WTC11 (cell line): ENCODE measurements around the gene CHTF8. TPM values are rescaled to one million over a fixed set of nuclear protein-coding genes. Genes with fewer than 3 reads are reported as not detected.
A peak's percentile ranks its signal among the peaks of the same experiment; 100 is the strongest.

Experiments
- ATAC-seq: fragments of 200-7000 bp; cut with Tn5 transposase; 2 replicates; pipeline ENCODE4 v1.10.0; 2021; ENCODE audit warnings: mild to moderate bottlenecking, moderate library complexity
- CTCF ChIA-PET: fragments of 300-600 bp; sonication (Branson Sonifier 250); formaldehyde crosslinking; loops from one replicate; lab custom pipeline; 2021; ENCODE audit warnings: antibody characterized with exemption; lab: Charles Lee
- POLR2A ChIA-PET: fragments of 350-600 bp; sonication (Branson Sonifier 250); formaldehyde crosslinking; loops from one replicate; lab custom pipeline; 2021; ENCODE audit warnings: antibody characterized with exemption; lab: Charles Lee
- DNase-seq: peaks from one replicate; pipeline ENCODE4 v3.0.0; 2021; ENCODE audit warnings: low spot score
- H3K27ac Mint-ChIP-seq: 2 replicates; pipeline ENCODE4 v1.8.0; 2021; ENCODE audit warnings: mixed read lengths
- H3K27me3 Mint-ChIP-seq: 2 replicates; pipeline ENCODE4 v1.8.0; 2021; ENCODE audit warnings: low read depth, mild to moderate bottlenecking, moderate library complexity, mixed read lengths
- H3K36me3 Mint-ChIP-seq: 2 replicates; pipeline ENCODE4 v1.8.0; 2021; ENCODE audit warnings: mixed read lengths
- H3K4me1 Mint-ChIP-seq: 2 replicates; pipeline ENCODE4 v1.8.0; 2022; ENCODE audit warnings: mixed read lengths
- H3K4me3 Mint-ChIP-seq: 2 replicates; pipeline ENCODE4 v1.8.0; 2021; ENCODE audit warnings: mild to moderate bottlenecking, moderate library complexity, mixed read lengths
- H3K9me3 Mint-ChIP-seq: 2 replicates; pipeline ENCODE4 v1.8.0; 2021; ENCODE audit warnings: mixed read lengths
- CBFB ChIP-seq: sonication (generic); formaldehyde crosslinking; IDR thresholded peaks from 2 replicates; pipeline ENCODE4 v1.8.1; 2022; ENCODE audit warnings: mild to moderate bottlenecking, low read depth, missing genetic modification reagents
- CREB1 ChIP-seq: sonication (generic); formaldehyde crosslinking; IDR thresholded peaks from 2 replicates; pipeline ENCODE4 v1.8.0; 2023; ENCODE audit warnings: mild to moderate bottlenecking, missing genetic modification reagents
- ESRRA ChIP-seq: sonication (generic); formaldehyde crosslinking; IDR thresholded peaks from 2 replicates; pipeline ENCODE4 v1.8.1; 2022; ENCODE audit warnings: mild to moderate bottlenecking, missing genetic modification reagents, borderline replicate concordance
- GTF2I ChIP-seq: fragments of 250-450 bp; sonication (Bioruptor Pico); conservative IDR thresholded peaks from 2 replicates; pipeline ENCODE4 v1.4.0; 2021; ENCODE audit warnings: mild to moderate bottlenecking
- KAT7 ChIP-seq: sonication (generic); formaldehyde crosslinking; IDR thresholded peaks from 2 replicates; pipeline ENCODE4 v1.8.1; 2023; ENCODE audit warnings: missing genetic modification reagents, mild to moderate bottlenecking, borderline replicate concordance
- MXD4 ChIP-seq: fragments of 250-450 bp; sonication (Bioruptor Pico); IDR thresholded peaks from 2 replicates; pipeline ENCODE4 v1.8.0; 2021; ENCODE audit warnings: mild to moderate bottlenecking, moderate library complexity, borderline replicate concordance
- NFE2L1 ChIP-seq: sonication (generic); formaldehyde crosslinking; IDR thresholded peaks from 2 replicates; pipeline ENCODE4 v1.8.1; 2023; ENCODE audit warnings: missing genetic modification reagents
- OVOL2 ChIP-seq: fragments of 250-450 bp; sonication (Bioruptor Pico); IDR thresholded peaks from 2 replicates; pipeline ENCODE4 v1.9.0; 2021; ENCODE audit warnings: mild to moderate bottlenecking, borderline replicate concordance
- PRRX2 ChIP-seq: fragments of 250-450 bp; sonication (Bioruptor Pico); IDR thresholded peaks from 2 replicates; pipeline ENCODE4 v1.8.0; 2021; ENCODE audit warnings: mild to moderate bottlenecking
- RELA ChIP-seq: sonication (generic); formaldehyde crosslinking; IDR thresholded peaks from 2 replicates; pipeline ENCODE4 v1.8.1; 2022; ENCODE audit warnings: missing genetic modification reagents, mild to moderate bottlenecking, borderline replicate concordance
- SOX15 ChIP-seq: fragments of 250-450 bp; sonication (Bioruptor Pico); IDR thresholded peaks from 2 replicates; pipeline ENCODE4 v1.9.0; 2021; ENCODE audit warnings: mild to moderate bottlenecking
- ZNF423 ChIP-seq: fragments of 250-450 bp; sonication (Bioruptor Pico); IDR thresholded peaks from 2 replicates; pipeline ENCODE4 v2.1.2; 2022; ENCODE audit warnings: mild to moderate bottlenecking, moderate library complexity
- ZNF671 ChIP-seq: fragments of 250-450 bp; sonication (Bioruptor Pico); IDR thresholded peaks from 2 replicates; pipeline ENCODE4 v1.8.0; 2021; ENCODE audit warnings: mild to moderate bottlenecking
- total RNA-seq: library from RNA; stranded (reverse); gene quantifications from 3 replicates; pipeline ENCODE4 v1.2.3, GENCODE V29; 2021
- TF ChIP-seq, protein P1 (sequence below): fragments of 200-600 bp; IDR thresholded peaks from 2 replicates; pipeline ENCODE4 v1.8.0; 2022; ENCODE audit warnings: antibody characterized with exemption
- TF ChIP-seq, protein P2 (sequence below): sonication (generic); formaldehyde crosslinking; IDR thresholded peaks from 2 replicates; pipeline ENCODE4 v1.8.0; 2022; ENCODE audit warnings: mild to moderate bottlenecking, missing genetic modification reagents
- TF ChIP-seq, protein P3 (sequence below): sonication (generic); formaldehyde crosslinking; IDR thresholded peaks from 2 replicates; pipeline ENCODE4 v1.8.0; 2023; ENCODE audit warnings: missing genetic modification reagents
- TF ChIP-seq, protein P4 (sequence below): sonication (generic); formaldehyde crosslinking; IDR thresholded peaks from 2 replicates; pipeline ENCODE4 v1.8.1; 2022; ENCODE audit warnings: low read depth, missing genetic modification reagents, borderline replicate concordance
- TF ChIP-seq, protein P5 (sequence below): sonication (generic); formaldehyde crosslinking; IDR thresholded peaks from 2 replicates; pipeline ENCODE4 v1.8.0; 2022; ENCODE audit warnings: mild to moderate bottlenecking, missing genetic modification reagents
- TF ChIP-seq, protein P6 (sequence below): fragments of 250-450 bp; sonication (Bioruptor Pico); IDR thresholded peaks from 2 replicates; pipeline ENCODE4 v1.9.0; 2021; ENCODE audit warnings: mild to moderate bottlenecking
- TF ChIP-seq, protein P7 (sequence below): fragments of 250-450 bp; sonication (Bioruptor Pico); IDR thresholded peaks from 2 replicates; pipeline ENCODE4 v2.1.2; 2022; ENCODE audit warnings: mild to moderate bottlenecking, moderate library complexity

The CHTF8 gene
- total RNA-seq, 1 experiment from 2014 or later = 115 TPM

DNA sequence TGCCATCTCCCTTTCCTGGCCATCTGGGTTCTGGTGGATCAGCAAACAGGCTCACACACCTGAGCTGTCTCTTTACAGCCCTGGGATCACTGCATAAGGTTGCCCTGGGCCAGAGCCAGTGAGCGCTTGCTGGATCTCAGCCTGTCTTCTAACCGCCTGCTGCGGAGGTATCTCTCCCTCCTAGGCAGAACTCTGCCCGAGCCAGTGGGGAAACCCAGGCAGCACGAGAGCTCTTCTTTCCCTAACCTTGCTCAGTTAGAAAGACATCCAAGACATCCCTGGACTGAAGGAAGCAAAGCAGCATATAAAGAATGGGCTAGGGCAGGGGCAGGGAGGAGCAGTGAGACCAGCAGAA is 20.5 kb downstream of the CHTF8 start (continued):
- TF ChIP-seq GTF2I = no peak
- TF ChIP-seq, protein P1, sequence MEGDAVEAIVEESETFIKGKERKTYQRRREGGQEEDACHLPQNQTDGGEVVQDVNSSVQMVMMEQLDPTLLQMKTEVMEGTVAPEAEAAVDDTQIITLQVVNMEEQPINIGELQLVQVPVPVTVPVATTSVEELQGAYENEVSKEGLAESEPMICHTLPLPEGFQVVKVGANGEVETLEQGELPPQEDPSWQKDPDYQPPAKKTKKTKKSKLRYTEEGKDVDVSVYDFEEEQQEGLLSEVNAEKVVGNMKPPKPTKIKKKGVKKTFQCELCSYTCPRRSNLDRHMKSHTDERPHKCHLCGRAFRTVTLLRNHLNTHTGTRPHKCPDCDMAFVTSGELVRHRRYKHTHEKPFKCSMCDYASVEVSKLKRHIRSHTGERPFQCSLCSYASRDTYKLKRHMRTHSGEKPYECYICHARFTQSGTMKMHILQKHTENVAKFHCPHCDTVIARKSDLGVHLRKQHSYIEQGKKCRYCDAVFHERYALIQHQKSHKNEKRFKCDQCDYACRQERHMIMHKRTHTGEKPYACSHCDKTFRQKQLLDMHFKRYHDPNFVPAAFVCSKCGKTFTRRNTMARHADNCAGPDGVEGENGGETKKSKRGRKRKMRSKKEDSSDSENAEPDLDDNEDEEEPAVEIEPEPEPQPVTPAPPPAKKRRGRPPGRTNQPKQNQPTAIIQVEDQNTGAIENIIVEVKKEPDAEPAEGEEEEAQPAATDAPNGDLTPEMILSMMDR = no peak
- TF ChIP-seq OVOL2 (CRISPR knock-in tag) = no peak
- TF ChIP-seq, protein P2, sequence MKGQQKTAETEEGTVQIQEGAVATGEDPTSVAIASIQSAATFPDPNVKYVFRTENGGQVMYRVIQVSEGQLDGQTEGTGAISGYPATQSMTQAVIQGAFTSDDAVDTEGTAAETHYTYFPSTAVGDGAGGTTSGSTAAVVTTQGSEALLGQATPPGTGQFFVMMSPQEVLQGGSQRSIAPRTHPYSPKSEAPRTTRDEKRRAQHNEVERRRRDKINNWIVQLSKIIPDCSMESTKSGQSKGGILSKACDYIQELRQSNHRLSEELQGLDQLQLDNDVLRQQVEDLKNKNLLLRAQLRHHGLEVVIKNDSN (CRISPR knock-in tag) = no peak
- no peak for TF ChIP-seq CREB1 (CRISPR knock-in tag)
- TF ChIP-seq ZNF423 (CRISPR knock-in tag) = no peak
- TF ChIP-seq NFE2L1 = no peak
- no peak for TF ChIP-seq KAT7 (CRISPR knock-in tag)

DNA sequence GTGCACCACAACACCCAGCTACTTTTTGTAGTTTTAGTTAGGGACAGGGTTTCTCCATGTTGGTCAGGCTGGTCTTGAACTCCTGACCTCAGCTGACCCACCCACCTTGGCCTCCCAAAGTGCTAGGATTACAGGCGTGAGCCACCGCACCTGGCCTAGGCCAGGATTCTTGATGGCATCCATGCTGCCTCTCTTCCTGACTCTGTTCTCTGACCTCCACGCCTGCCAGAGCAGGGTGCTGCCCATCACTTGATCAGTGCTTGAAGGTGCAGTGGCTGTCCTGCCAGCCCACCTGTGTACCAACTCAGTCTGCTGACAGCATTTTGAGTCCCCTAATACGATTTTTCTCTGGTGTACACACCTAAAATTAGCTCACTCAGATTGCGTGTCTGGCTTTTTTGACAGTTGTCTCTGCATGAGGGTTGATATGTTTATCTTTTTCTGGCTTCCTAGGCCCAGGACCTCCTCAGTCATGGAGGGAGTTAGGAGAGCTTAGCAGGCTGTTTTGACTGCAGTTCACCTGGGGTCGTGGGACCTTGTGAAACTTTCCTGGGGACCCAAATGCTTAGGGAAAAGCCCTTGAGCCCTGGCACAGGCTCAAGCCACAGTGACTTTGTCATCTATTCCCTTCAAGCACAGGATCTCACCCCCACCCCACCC is 21.0 kb downstream of the CHTF8 start:
- POLR2A ChIA-PET = no interaction called here
- peak overlapping the region; percentile 77 for H3K27ac Mint-ChIP-seq
- ATAC-seq (no peak), DNase-seq (no peak)
- peaks cover 66% of the 10 kb centered on the region for H3K36me3 Mint-ChIP-seq
- no peaks in the 10 kb centered on the region for H3K27me3 Mint-ChIP-seq
- H3K4me1 Mint-ChIP-seq = peaks cover 42% of the 10 kb centered on the region
- CTCF ChIA-PET = interaction anchor here (0.5 to 3.4 kb wide), 10 partner anchors 12 to 210 kb away, joined by 3 to 49 read pairs (median 4); no protein-coding TSS in a partner anchor
- no peak overlapping the region for H3K4me3 Mint-ChIP-seq
- no peak for TF ChIP-seq RELA (CRISPR knock-in tag)
- TF ChIP-seq MXD4 = no peak
- H3K9me3 Mint-ChIP-seq = no peaks in the 10 kb centered on the region

DNA sequence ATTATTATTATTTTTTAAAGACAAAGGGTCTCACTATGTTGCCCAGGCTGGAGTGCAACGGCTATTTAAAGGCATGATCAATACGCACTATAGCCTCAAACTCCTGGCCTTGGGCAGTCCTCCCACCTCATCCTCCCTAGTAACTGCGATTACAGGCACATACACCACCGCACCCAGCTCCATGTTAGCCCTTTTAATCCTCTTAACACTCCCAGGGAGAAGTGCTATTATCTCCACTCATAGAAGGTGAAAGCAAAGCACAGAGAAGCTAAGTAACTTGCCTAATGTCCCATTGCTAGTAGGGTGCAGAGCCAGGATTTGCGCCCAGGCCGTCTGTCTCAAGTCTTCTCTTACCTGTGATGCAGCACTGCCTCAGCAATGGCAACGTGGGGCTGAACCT is 22.0 kb downstream of the CHTF8 start:
- Mint-ChIP-seq H3K9me3 (no peaks in the 10 kb centered on the region), H3K27me3 (no peaks in the 10 kb centered on the region), H3K27ac (peak overlapping the region; percentile 88), H3K4me1 (peaks cover 44% of the 10 kb centered on the region), H3K36me3 (peaks cover 57% of the 10 kb centered on the region), H3K4me3 (no peak overlapping the region)
- DNase-seq = no peak
- TF ChIP-seq CBFB (CRISPR knock-in tag) (no peak), ESRRA (no peak), KAT7 (CRISPR knock-in tag) (no peak), SOX15 (CRISPR knock-in tag) (no peak), OVOL2 (CRISPR knock-in tag) (no peak), ZNF671 (no peak), PRRX2 (CRISPR knock-in tag) (no peak)
- TF ChIP-seq, protein P3, sequence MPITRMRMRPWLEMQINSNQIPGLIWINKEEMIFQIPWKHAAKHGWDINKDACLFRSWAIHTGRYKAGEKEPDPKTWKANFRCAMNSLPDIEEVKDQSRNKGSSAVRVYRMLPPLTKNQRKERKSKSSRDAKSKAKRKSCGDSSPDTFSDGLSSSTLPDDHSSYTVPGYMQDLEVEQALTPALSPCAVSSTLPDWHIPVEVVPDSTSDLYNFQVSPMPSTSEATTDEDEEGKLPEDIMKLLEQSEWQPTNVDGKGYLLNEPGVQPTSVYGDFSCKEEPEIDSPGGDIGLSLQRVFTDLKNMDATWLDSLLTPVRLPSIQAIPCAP = no peak
- TF ChIP-seq, protein P4, sequence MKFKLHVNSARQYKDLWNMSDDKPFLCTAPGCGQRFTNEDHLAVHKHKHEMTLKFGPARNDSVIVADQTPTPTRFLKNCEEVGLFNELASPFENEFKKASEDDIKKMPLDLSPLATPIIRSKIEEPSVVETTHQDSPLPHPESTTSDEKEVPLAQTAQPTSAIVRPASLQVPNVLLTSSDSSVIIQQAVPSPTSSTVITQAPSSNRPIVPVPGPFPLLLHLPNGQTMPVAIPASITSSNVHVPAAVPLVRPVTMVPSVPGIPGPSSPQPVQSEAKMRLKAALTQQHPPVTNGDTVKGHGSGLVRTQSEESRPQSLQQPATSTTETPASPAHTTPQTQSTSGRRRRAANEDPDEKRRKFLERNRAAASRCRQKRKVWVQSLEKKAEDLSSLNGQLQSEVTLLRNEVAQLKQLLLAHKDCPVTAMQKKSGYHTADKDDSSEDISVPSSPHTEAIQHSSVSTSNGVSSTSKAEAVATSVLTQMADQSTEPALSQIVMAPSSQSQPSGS (CRISPR knock-in tag) = no peak
- TF ChIP-seq, protein P5, sequence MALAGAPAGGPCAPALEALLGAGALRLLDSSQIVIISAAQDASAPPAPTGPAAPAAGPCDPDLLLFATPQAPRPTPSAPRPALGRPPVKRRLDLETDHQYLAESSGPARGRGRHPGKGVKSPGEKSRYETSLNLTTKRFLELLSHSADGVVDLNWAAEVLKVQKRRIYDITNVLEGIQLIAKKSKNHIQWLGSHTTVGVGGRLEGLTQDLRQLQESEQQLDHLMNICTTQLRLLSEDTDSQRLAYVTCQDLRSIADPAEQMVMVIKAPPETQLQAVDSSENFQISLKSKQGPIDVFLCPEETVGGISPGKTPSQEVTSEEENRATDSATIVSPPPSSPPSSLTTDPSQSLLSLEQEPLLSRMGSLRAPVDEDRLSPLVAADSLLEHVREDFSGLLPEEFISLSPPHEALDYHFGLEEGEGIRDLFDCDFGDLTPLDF (CRISPR knock-in tag) = no peak
- TF ChIP-seq, protein P6, sequence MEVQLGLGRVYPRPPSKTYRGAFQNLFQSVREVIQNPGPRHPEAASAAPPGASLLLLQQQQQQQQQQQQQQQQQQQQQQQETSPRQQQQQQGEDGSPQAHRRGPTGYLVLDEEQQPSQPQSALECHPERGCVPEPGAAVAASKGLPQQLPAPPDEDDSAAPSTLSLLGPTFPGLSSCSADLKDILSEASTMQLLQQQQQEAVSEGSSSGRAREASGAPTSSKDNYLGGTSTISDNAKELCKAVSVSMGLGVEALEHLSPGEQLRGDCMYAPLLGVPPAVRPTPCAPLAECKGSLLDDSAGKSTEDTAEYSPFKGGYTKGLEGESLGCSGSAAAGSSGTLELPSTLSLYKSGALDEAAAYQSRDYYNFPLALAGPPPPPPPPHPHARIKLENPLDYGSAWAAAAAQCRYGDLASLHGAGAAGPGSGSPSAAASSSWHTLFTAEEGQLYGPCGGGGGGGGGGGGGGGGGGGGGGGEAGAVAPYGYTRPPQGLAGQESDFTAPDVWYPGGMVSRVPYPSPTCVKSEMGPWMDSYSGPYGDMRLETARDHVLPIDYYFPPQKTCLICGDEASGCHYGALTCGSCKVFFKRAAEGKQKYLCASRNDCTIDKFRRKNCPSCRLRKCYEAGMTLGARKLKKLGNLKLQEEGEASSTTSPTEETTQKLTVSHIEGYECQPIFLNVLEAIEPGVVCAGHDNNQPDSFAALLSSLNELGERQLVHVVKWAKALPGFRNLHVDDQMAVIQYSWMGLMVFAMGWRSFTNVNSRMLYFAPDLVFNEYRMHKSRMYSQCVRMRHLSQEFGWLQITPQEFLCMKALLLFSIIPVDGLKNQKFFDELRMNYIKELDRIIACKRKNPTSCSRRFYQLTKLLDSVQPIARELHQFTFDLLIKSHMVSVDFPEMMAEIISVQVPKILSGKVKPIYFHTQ (CRISPR knock-in tag) = no peak
- TF ChIP-seq, protein P7, sequence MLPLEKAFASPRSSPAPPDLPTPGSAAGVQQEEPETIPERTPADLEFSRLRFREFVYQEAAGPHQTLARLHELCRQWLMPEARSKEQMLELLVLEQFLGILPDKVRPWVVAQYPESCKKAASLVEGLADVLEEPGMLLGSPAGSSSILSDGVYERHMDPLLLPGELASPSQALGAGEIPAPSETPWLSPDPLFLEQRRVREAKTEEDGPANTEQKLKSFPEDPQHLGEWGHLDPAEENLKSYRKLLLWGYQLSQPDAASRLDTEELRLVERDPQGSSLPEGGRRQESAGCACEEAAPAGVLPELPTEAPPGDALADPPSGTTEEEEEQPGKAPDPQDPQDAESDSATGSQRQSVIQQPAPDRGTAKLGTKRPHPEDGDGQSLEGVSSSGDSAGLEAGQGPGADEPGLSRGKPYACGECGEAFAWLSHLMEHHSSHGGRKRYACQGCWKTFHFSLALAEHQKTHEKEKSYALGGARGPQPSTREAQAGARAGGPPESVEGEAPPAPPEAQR (CRISPR knock-in tag) = no peak
- POLR2A ChIA-PET = no interaction called here
- ATAC-seq = no peak
- CTCF ChIA-PET = interaction anchor here (0.6 to 1.1 kb wide), 2 partner anchors 21 to 58 kb away, joined by 3 read pairs; no protein-coding TSS in a partner anchor
